Measurements from ENCODE around the gene CDH23. TPM values are rescaled to one million over a fixed set of nuclear protein-coding genes. Genes with fewer than 3 reads are reported as not detected.

CDH23 gene
- total RNA-seq, 1 donor: 0.81 TPM

- no peak for DNase-seq (ENCODE audit: low read depth in 2 of 3, low spot score in 2 of 3)
Measured at GRCh38 chr10:71573562-71574518, 177.1 kb downstream of the CDH23 start.

- DNase-seq (ENCODE audit: low read depth in 2 of 3, low spot score in 2 of 3): no peak
Measured at GRCh38 chr10:71575451-71575850, 178.7 kb downstream of the CDH23 start.

- DNase-seq (ENCODE audit: low read depth in 2 of 3, low spot score in 2 of 3): no peak
Measured at GRCh38 chr10:71575934-71576801, 179.4 kb downstream of the CDH23 start.

- no peak for DNase-seq (ENCODE audit: low read depth in 2 of 3, low spot score in 2 of 3)
Measured at GRCh38 chr10:71576842-71577241, 180.1 kb downstream of the CDH23 start.

- no peak for DNase-seq (ENCODE audit: low read depth in 2 of 3, low spot score in 2 of 3)
Measured at GRCh38 chr10:71577345-71577744, 180.6 kb downstream of the CDH23 start.

- no peak for DNase-seq (ENCODE audit: low read depth in 2 of 3, low spot score in 2 of 3)
Measured at GRCh38 chr10:71578069-71578468, 181.3 kb downstream of the CDH23 start.

GRCh38 chr10:71579668-71580067 is 182.9 kb downstream of the CDH23 start:
- DNase-seq (ENCODE audit: low read depth in 2 of 3, low spot score in 2 of 3): no peak

- no peak for DNase-seq (ENCODE audit: low read depth in 2 of 3, low spot score in 2 of 3)
Measured at GRCh38 chr10:71580415-71580814, 183.7 kb downstream of the CDH23 start.

GRCh38 chr10:71580926-71581325 is 184.2 kb downstream of the CDH23 start:
- no peak for DNase-seq (ENCODE audit: low read depth in 2 of 3, low spot score in 2 of 3)

GRCh38 chr10:71581376-71581775 is 184.7 kb downstream of the CDH23 start:
- DNase-seq (ENCODE audit: low read depth in 2 of 3, low spot score in 2 of 3): no peak

GRCh38 chr10:71582019-71582418 is 185.3 kb downstream of the CDH23 start:
- no peak for DNase-seq (ENCODE audit: low read depth in 2 of 3, low spot score in 2 of 3)

GRCh38 chr10:71582506-71583475 is 186.1 kb downstream of the CDH23 start:
- no peak for DNase-seq (ENCODE audit: low read depth in 2 of 3, low spot score in 2 of 3)

GRCh38 chr10:71584461-71584860 is 187.7 kb downstream of the CDH23 start:
- no peak for DNase-seq (ENCODE audit: low read depth in 2 of 3, low spot score in 2 of 3)

- DNase-seq (ENCODE audit: low read depth in 2 of 3, low spot score in 2 of 3): no peak
Measured at GRCh38 chr10:71584902-71585563, 188.3 kb downstream of the CDH23 start.

GRCh38 chr10:71585564-71586290 is 189.0 kb downstream of the CDH23 start:
- no peak for DNase-seq (ENCODE audit: low read depth in 2 of 3, low spot score in 2 of 3)

- no peak for DNase-seq (ENCODE audit: low read depth in 2 of 3, low spot score in 2 of 3)
Measured at GRCh38 chr10:71587941-71588573, 191.3 kb downstream of the CDH23 start.

GRCh38 chr10:71588685-71589084 is 192.0 kb downstream of the CDH23 start:
- DNase-seq (ENCODE audit: low read depth in 2 of 3, low spot score in 2 of 3): no peak

Data from hematopoietic multipotent progenitor cell (in vitro differentiated cells).